ENCODE data around the gene SATB2.
A peak's percentile ranks its signal among the peaks of the same experiment; 100 is the strongest.

Gene SATB2

DNA sequence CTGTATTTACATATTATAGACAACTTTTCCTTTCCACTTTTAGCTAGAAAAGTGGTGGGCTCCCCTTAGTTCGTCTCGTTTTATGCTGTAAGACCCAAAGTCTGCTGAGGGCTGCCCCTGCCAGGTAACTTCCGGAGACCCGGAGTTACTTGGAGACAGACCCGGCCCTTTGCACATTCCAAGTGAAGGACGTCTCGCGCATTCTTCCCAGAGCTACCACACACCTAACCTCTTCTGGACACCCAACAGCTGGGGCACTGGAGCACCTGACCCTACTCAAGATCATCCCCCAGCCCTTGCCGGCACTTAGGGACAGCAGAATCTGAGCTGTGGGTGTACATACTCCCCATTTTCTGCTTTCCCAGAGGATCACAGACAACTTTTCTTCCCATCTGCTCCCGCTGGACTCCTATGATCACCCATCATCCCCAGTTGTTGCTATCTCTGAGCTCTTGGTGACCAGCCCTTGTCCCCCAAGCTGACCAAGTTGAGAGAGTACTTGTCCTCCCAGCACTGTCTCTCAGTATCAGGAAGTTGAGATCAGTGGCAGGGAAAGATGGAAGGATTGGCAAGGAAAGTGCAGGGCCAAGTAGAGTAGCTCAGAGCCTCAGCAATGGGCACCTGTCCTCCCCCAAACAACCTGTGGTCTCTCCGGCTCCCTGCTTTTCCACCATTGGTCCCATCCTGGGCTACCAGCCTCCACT is 8.4 kb upstream of the SATB2 start:
- DNase-seq: no peak

- DNase-seq: no peak
These were observed 7.7 kb upstream of the SATB2 start for GRCh38 chr2:199465390-199465789.

GRCh38 chr2:199464606-199465352 is 7.0 kb upstream of the SATB2 start:
- DNase-seq: no peak

- DNase-seq: no peak
These were observed 6.2 kb upstream of the SATB2 start for GRCh38 chr2:199463708-199464605.

GRCh38 chr2:199462956-199463692 is 5.4 kb upstream of the SATB2 start:
- peak; percentile 27 for DNase-seq

- no peak for DNase-seq
These were observed 4.7 kb upstream of the SATB2 start for GRCh38 chr2:199462347-199462955.

DNA sequence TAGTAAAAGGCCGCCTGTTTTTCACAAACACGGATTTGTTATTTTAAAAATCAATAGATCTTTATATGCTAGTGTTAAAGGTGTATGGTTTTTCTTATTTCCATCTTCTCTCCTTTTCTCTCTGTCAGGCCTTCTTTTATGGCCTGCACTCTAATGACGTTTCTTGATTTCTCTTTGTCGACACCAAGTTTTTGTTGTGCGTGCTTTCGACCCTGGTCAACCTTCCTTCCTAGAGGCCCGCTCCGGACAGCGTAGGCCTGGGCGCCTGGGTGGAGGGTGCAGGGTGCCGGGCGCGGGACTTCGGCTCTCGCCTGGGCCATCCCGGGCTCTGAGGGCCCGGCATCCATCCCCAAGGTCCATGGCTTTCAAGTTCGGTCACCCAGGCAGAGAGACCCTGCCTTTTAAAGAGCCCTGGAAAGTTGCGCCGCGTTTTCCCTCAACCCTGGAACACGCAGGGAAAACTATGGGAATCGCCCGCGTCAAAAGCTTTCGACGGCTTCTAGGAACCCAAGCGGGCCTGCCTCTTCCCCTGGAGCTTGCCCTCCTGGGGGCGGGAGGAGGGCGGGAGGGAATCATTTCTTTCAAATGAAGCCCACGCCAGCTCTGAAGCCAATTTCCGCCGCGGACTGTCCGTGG is 4.1 kb upstream of the SATB2 start:
- no peak for DNase-seq

GRCh38 chr2:199460846-199461710 is 3.3 kb upstream of the SATB2 start:
- DNase-seq: no peak

DNA sequence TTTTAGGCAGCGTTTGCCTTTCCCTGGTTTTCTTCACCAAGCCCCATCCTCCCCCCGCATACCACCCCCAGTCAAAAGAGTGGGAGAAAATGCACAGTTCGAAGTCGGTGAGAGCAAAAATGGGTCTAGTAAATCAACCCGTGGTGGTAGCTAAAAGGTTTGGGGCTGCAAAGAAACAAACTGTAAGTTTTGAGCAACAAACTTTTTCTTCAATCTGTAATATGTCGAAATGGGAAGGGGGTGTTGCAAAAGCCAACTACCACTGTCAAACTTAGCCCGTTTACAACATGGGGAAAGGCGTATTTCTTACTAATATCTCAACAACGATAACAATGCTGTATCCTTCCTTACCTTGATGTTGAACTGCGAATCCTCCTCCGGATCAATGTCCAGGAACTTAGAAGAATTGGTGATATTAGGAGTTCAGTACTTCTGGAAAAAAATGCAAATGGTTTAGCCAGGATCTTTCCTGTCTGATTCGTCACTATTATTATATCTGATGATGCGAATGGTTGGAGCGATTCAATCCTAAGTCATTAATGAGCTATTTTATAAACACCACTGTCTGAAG is 2.4 kb upstream of the SATB2 start:
- no peak for DNase-seq

GRCh38 chr2:199459286-199460100 is 1.8 kb upstream of the SATB2 start:
- DNase-seq: peak; percentile 75

- no peak for DNase-seq
These were observed 1.1 kb upstream of the SATB2 start for GRCh38 chr2:199458806-199459285.

DNA sequence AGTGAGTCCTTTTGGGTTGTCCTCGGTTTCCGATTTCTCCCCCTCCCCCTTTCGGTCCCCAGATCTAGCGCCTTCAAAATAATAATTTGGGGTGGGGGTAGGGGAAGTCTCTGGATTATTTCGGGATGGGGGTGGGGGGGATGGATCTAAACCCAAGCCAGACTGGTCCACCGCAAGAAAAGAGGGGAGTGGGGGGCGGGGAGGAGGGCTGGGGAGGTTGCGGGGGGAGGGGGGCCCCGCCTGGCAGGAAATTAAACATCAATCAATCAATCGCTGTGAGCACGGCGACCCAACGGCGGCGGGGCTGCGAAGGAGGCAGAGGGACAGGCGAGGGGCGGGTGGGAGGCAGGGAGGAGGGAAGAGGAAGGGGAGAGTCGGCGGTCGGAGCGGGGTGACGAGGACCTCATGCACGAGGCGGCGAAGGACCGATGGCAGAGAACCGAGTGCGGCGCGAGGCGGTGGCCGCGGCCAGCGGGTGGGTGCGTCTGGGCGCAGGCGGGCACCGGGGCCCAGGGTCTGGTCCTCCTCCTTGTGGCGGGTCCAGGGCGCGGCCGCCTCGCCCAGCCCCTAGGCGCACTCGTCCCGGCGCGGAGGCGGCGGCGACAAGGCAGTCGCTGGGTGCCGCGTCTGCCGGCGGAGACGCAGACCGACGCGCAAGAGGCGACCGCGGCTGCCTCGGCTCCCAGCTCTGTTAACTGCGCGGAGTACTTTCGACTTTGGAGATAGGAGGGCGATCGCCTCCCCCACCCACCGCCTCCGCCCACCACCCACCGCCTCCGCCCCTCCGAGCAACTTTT is 468 bp upstream of the SATB2 start:
- DNase-seq: no peak

DNA sequence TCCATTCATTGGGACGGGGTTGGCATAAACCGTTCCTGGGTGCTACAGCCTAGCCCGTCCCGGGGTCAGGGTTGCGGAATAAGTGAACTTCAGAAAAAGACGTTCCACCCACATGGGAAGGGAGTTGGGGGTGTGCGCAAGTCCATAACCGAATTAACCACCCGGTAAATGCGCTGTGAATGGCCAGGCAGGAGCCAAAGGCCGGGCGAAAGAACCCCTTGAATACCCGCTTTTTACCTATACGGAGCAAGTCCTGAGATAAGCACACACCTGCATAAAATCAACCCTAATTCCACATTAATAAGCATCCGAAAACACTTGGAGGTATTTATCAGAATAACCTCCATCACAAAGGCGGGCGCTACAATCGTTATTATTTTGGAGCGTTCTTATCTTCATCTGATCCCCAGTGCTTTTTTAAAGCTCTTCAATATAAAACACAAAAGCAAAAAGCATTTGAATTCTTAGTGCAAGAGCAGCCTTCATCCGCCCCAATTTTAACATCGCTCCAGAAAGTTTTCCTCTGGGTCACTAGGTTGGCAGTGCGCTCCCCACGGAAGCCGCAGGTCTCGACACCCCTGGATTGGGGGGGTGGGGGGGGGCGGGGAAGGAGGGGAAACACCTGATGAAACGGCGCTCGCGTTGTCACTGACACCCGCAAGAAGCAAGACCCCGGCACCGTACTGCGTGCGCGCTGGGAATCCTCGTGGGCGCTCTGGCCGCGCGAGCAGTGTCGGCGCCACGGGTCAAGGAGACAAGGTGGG is 1.2 kb downstream of the SATB2 start:
- no peak for DNase-seq

DNA sequence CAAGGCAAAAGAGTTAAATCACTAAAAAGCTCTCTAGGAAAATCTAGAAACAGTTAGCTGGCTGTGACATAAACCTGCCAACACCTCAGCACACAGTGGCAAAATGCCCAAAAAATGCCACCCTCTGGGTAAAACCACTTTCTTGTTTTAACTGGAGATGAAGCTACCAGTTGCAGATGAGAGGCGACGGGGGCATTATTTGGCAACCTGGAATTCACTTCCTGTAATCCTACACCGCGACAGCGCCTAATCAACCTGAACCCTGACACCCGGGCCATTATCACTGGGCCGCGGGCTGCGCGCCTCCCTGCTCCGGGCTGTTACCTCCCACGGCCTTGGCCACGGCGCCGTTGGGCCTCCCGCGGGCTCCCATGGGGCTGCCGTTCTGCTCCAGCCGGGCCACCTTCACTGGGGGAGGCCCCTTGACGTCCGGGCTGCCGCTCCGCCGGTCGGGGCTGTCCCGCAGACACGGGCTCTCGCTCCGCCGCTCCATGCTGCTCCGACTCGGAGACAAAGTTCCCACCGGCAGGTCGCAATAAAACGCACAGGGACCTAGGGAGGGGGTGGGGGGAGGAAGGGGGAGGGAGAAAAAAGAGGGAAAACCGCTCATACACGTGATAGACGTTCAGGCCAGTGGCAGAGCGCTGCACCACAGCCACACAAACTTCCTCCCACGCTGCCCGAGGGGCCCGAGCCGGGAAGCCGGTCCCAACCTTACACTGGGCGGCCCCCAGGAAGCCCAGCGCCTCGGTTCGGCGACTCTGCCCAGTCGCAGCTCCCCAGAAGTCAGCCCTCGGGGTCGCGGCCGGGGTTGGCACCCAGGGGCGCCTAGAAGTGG is 2.0 kb downstream of the SATB2 start:
- no peak for DNase-seq

- no peak for DNase-seq
These were observed 2.6 kb downstream of the SATB2 start for GRCh38 chr2:199455210-199455544.

DNA sequence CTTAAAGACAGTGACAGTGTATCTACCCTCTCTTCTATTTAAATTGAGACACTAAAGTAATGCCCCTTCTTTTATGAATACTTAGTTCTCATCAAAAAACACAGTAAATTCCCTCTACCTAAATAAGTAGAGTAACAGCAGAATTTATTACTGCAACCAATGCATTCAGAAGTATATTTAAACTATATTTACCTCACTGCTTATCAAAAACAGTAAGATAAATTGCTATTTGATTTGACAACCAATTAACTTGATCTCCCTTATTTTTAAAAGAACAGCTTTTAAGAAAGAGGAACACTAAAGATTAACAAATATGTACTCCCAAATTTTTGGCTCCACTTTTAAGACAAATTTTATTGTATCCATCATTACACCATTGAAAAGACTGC is 4.8 kb downstream of the SATB2 start:
- no peak for DNase-seq

All from stimulated activated CD4-positive, alpha-beta T cell treated with anti-CD3 and anti-CD28 coated beads, Interleukin-4, amount 100 ng/mL, for 24 hours (primary cell).